Keratinocyte (primary cell): ENCODE results near the gene PCNX1. TPM values are rescaled to one million over a fixed set of nuclear protein-coding genes. Genes with fewer than 3 reads are reported as not detected.

Experiments used
- DNase-seq: peaks from one replicate; pipeline ENCODE4 v3.0.0-alpha.2; 2011; ENCODE audit warnings: low read depth, missing footprints, low spot score
- FAIRE-seq: peaks from 2 replicates; lab custom pipeline; 2011; peaks lifted over from hg19 to GRCh38; lab: Jason Lieb, UNC
- H2AFZ ChIP-seq: 2 replicates; pipeline ENCODE4 v1.6.0; 2012; ENCODE audit warnings: low read length, control low read depth, inconsistent platforms; ENCODE audit not compliant: control insufficient read depth
- H3K27ac ChIP-seq: 2 replicates; pipeline ENCODE4 v1.5.1; 2011; ENCODE audit warnings: low read length; ENCODE audit not compliant: control insufficient read depth, insufficient read depth
- H3K27me3 ChIP-seq: 3 replicates; pipeline ENCODE4 v1.6.0; 2011; ENCODE audit warnings: low read length; ENCODE audit not compliant: control insufficient read depth, insufficient read depth; ENCODE audit errors: extremely low read depth
- H3K36me3 ChIP-seq, 2 experiments: 2 replicates in 1 of 2; 3 replicates in 1 of 2; pipeline ENCODE4 v1.5.1; 2011; ENCODE audit warnings: low read length in 2 of 2, mild to moderate bottlenecking in 1 of 2; ENCODE audit not compliant: control insufficient read depth in 2 of 2, insufficient read depth in 2 of 2; ENCODE audit errors: extremely low read depth in 1 of 2
- H3K4me1 ChIP-seq: 3 replicates; pipeline ENCODE4 v1.5.1; 2011; ENCODE audit warnings: low read length; ENCODE audit not compliant: control insufficient read depth, insufficient read depth; ENCODE audit errors: extremely low read depth
- H3K4me2 ChIP-seq: 3 replicates; pipeline ENCODE4 v1.6.0; 2011; ENCODE audit warnings: low read depth, low read length; ENCODE audit not compliant: control insufficient read depth, insufficient read depth; ENCODE audit errors: extremely low read depth
- H3K4me3 ChIP-seq, 3 experiments: fragments of 200-600 bp in 1 of 3; sonication (generic) in 1 of 3; 2 replicates in 2 of 3; 3 replicates in 1 of 3; pipeline ENCODE4 v1.5.1; 2011 to 2016; ENCODE audit warnings: low read length in 3 of 3, mild to moderate bottlenecking in 3 of 3, control low read depth in 2 of 3, inconsistent platforms in 1 of 3, low read depth in 1 of 3, mixed read lengths in 1 of 3, mixed run types in 1 of 3, moderate library complexity in 1 of 3; ENCODE audit not compliant: control insufficient read depth in 2 of 3, insufficient read depth in 2 of 3; ENCODE audit errors: extremely low read depth in 1 of 3
- H3K79me2 ChIP-seq: 2 replicates; pipeline ENCODE4 v1.6.0; 2012; ENCODE audit warnings: low read length; ENCODE audit not compliant: control insufficient read depth, insufficient read depth
- H3K9ac ChIP-seq: 3 replicates; pipeline ENCODE4 v1.6.0; 2011; ENCODE audit warnings: low read length; ENCODE audit not compliant: control insufficient read depth, insufficient read depth; ENCODE audit errors: extremely low read depth
- H3K9me1 ChIP-seq: 3 replicates; pipeline ENCODE4 v1.6.0; 2011; ENCODE audit warnings: low read length; ENCODE audit not compliant: control insufficient read depth, insufficient read depth; ENCODE audit errors: extremely low read depth
- H3K9me3 ChIP-seq: 2 replicates; pipeline ENCODE4 v1.5.1; 2012; ENCODE audit warnings: low read depth, low read length; ENCODE audit not compliant: control insufficient read depth
- H4K20me1 ChIP-seq: 3 replicates; pipeline ENCODE4 v1.6.0; 2011; ENCODE audit warnings: low read length; ENCODE audit not compliant: control insufficient read depth, insufficient read depth; ENCODE audit errors: extremely low read depth
- CTCF ChIP-seq, 3 experiments: IDR thresholded peaks in 1 of 3; conservative IDR thresholded peaks in 1 of 3; optimal IDR thresholded peaks in 1 of 3; 2 replicates in 2 of 3; 3 replicates in 1 of 3; pipeline versions ENCODE3 to v1.5.1; 2011; ENCODE audit warnings: low read length in 3 of 3, mild to moderate bottlenecking in 3 of 3, moderate library complexity in 2 of 3, control low read depth in 1 of 3, inconsistent platforms in 1 of 3; ENCODE audit not compliant: insufficient read depth in 2 of 3; ENCODE audit errors: extremely low read depth in 1 of 3
- EZH2 ChIP-seq: IDR thresholded peaks from one replicate; pipeline ENCODE4 v1.6.1; 2012; ENCODE audit warnings: inconsistent platforms, mild to moderate bottlenecking, low read length, moderate library complexity
- dilution Hi-C: fragments of 300-500 bp; cut with MboI; formaldehyde crosslinking; loops from one replicate; pipeline ENCODE4 v1.7.0; 2020; ENCODE audit warnings: low sequenced_read_pairs; ENCODE audit not compliant: extremely low pct_ligation_motif_present
- polyA plus RNA-seq, 5 experiments: library from polyadenylated mRNA; depleted of rRNA in 3 of 5; stranded (reverse) in 3 of 5; stranded (forward) in 1 of 5; unstranded in 1 of 5; fragments of >200 nt; gene quantifications; 1 replicate in 1 of 5; 2 replicates in 3 of 5; 3 replicates in 1 of 5; pipeline versions ENCODE4 v1.2.1 to v1.2.3, GENCODE V29; 2011 to 2012; ENCODE audit warnings: missing spikeins in 2 of 5, low read depth in 1 of 5, low replicate concordance in 1 of 5

Gene PCNX1
- polyA plus RNA-seq, 1 donor (not counting 4 experiments of a cell fraction or from before 2014, with no cell fraction given), result 39.8 TPM

- no peak for TF ChIP-seq EZH2
- TF ChIP-seq CTCF (optimal IDR thresholded peaks at IDR 0.05 in 1 of 3, IDR thresholded peaks at IDR 0.05 in 1 of 3, conservative IDR thresholded peaks at IDR 0.05 in 1 of 3; ENCODE audit: extremely low read depth in 1 of 3, insufficient read depth in 2 of 3, low read length in 3 of 3), result no peak
- dilution Hi-C loops, result no loop called here
- Histone ChIP-seq H3K9ac (no peak overlapping the region), H3K27me3 (no peaks in the 10 kb centered on the region), H2AFZ (no peak overlapping the region), H3K79me2 (no peaks in the 10 kb centered on the region), H3K4me1 (peaks cover 9% of the 10 kb centered on the region), H3K9me3 (no peaks in the 10 kb centered on the region), H3K9me1 (no peaks in the 10 kb centered on the region), H3K4me3 (no peak overlapping the region), H3K4me2 (no peak overlapping the region), H3K36me3 (no peaks in the 10 kb centered on the region), H4K20me1 (no peaks in the 10 kb centered on the region), H3K27ac (no peak overlapping the region)
- no peak for FAIRE-seq
- DNase-seq, result no peak
Observed at GRCh38 chr14:71135496-71135895, 228.2 kb downstream of the PCNX1 start.

- H3K9me1 ChIP-seq, result no peaks in the 10 kb centered on the region
- DNase-seq, result no peak
- no peaks in the 10 kb centered on the region for H3K79me2 ChIP-seq
- no peak overlapping the region for H3K27ac ChIP-seq
- H2AFZ ChIP-seq, result no peak overlapping the region
- H3K4me2 ChIP-seq, result no peak overlapping the region
- no peak for FAIRE-seq
- H3K36me3 ChIP-seq, result no peaks in the 10 kb centered on the region
- H3K9ac ChIP-seq, result no peak overlapping the region
- no peaks in the 10 kb centered on the region for H3K27me3 ChIP-seq
- no peaks in the 10 kb centered on the region for H4K20me1 ChIP-seq
- TF ChIP-seq EZH2 (no peak), CTCF (optimal IDR thresholded peaks at IDR 0.05 in 1 of 3, IDR thresholded peaks at IDR 0.05 in 1 of 3, conservative IDR thresholded peaks at IDR 0.05 in 1 of 3; ENCODE audit: extremely low read depth in 1 of 3, insufficient read depth in 2 of 3, low read length in 3 of 3) (no peak)
- dilution Hi-C loops, result no loop called here
- H3K9me3 ChIP-seq, result no peaks in the 10 kb centered on the region
- H3K4me3 ChIP-seq, result no peak overlapping the region
- H3K4me1 ChIP-seq, result peaks cover 4% of the 10 kb centered on the region
Observed at GRCh38 chr14:71135911-71136310, 228.7 kb downstream of the PCNX1 start.
